Measurements from ENCODE around the gene TTL.

DNA sequence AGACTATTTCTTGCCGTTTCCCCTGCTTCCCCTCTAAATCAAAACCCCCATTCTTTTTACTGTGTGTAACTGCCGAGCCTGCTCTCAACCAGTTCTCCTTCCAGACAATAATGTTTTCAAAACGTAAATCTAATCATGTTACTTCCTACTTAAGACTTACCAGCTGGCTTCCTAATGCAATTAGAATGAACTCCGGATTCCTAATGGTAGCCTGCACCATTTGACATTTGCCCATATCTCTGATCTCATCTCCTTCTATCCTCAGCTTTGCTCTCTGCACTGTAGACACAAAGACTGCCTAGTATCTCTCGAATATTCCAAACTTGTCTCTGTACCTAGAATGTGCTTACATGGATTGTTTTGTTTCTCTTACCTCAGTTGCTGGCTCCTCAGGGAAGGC is 12.9 kb downstream of the TTL start:
- TF ChIP-seq, protein P1, sequence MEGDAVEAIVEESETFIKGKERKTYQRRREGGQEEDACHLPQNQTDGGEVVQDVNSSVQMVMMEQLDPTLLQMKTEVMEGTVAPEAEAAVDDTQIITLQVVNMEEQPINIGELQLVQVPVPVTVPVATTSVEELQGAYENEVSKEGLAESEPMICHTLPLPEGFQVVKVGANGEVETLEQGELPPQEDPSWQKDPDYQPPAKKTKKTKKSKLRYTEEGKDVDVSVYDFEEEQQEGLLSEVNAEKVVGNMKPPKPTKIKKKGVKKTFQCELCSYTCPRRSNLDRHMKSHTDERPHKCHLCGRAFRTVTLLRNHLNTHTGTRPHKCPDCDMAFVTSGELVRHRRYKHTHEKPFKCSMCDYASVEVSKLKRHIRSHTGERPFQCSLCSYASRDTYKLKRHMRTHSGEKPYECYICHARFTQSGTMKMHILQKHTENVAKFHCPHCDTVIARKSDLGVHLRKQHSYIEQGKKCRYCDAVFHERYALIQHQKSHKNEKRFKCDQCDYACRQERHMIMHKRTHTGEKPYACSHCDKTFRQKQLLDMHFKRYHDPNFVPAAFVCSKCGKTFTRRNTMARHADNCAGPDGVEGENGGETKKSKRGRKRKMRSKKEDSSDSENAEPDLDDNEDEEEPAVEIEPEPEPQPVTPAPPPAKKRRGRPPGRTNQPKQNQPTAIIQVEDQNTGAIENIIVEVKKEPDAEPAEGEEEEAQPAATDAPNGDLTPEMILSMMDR (IDR thresholded peaks at IDR 0.05; ENCODE audit: low read depth, low read length, poor library complexity, severe bottlenecking) = no peak
- TF ChIP-seq EZH2phosphoT487 (IDR thresholded peaks at IDR 0.05; ENCODE audit: borderline replicate concordance, low read length) = no peak

All from DOHH2 (cell line).